Thoracic aorta (tissue), 2 donors: ENCODE data around the gene VSTM2B. TPM values are rescaled to one million over a fixed set of nuclear protein-coding genes. Genes with fewer than 3 reads are reported as not detected.

Experiments
- ATAC-seq: fragments of 150-250 bp; one replicate; pipeline ENCODE4 v1.8.0; 2017; ENCODE audit warnings: low read depth; ENCODE audit not compliant: insufficient number of reproducible peaks, low FRiP score
- DNase-seq: peaks from one replicate; pipeline ENCODE4 v3.0.0-alpha.2; 2020; ENCODE audit warnings: low spot score
- H3K27ac ChIP-seq, 2 donors: fragments of 200-600 bp; sonication (generic); 1 replicate in 1 of 2; 2 replicates in 1 of 2; pipeline ENCODE4 v1.5.1; 2016; ENCODE audit warnings: mild to moderate bottlenecking in 2 of 2, moderate library complexity in 2 of 2
- H3K27me3 ChIP-seq: fragments of 200-600 bp; sonication (generic); replicated peaks from 2 replicates; pipeline ENCODE4 v1.6.0; 2016; ENCODE audit warnings: mild to moderate bottlenecking; ENCODE audit not compliant: insufficient read depth
- H3K36me3 ChIP-seq: fragments of 200-600 bp; sonication (generic); one replicate; pipeline ENCODE4 v1.5.1; 2016
- H3K4me1 ChIP-seq, 2 donors: fragments of 200-600 bp; sonication (generic); 1 replicate in 1 of 2; 2 replicates in 1 of 2; pipeline versions ENCODE4 v1.5.1 to v1.6.0; 2016; ENCODE audit warnings: low read depth in 2 of 2, mild to moderate bottlenecking in 1 of 2; ENCODE audit not compliant: control insufficient read depth in 1 of 2
- H3K4me3 ChIP-seq: fragments of 200-600 bp; sonication (generic); 2 replicates; pipeline ENCODE4 v1.5.1; 2016; ENCODE audit warnings: mild to moderate bottlenecking
- H3K9me3 ChIP-seq: fragments of 200-600 bp; sonication (generic); 2 replicates; pipeline ENCODE4 v1.5.1; 2016
- total RNA-seq, 2 donors: library from RNA; depleted of rRNA; stranded (reverse); fragments of >200 nt; gene quantifications; one replicate each; pipeline versions ENCODE4 v1.1.0 to v1.2.3, GENCODE V29; 2016
- TF ChIP-seq, protein P1 (sequence below): fragments of 200-600 bp; sonication (generic); IDR thresholded peaks from one replicate; pipeline ENCODE4 v1.5.1; 2019; ENCODE audit warnings: antibody characterized with exemption

The VSTM2B gene
- total RNA-seq, 2 donors from 2014 or later: not detected

DNA sequence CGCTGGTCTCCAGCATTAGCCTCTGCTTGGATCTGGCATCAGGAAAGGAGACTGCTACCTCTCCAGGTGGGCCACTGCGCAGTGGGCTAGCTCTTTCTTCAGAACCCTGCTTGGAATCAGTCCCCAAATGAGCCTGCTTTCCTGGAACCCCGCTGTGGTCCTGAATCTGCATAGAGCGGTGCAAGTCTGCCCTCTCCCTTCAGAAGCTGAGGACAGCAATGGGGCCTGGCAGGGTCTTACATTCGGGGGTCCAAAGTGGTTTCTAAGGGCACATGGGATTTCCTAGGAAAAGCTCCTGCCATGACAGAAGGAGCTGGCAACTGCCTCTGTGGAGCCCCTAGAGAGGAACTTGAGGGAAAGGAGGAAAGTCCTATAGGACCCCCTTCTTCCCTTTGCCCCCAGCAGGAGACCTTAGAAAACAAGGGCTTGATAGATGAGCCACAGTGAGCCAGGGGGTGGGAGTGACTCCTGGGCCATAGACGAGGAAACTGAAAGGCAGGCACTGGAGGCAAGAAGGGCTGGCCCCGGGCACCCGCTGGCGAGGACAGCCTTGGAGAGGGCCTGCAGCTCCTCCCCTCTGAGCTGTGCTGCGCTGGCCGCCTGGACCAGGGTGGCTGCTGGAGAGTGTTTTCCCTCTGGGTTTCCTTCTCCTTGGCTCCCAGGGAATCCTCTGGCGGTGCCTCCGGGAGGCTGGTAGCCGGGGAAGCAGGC is 1.4 kb upstream of the VSTM2B start:
- H3K9me3 ChIP-seq: no peaks in the 10 kb centered on the region
- DNase-seq (no peak), ATAC-seq (no peak)
- no peak overlapping the region for H3K27ac ChIP-seq
- H3K4me1 ChIP-seq: peaks cover 0 to 31% of the 10 kb centered on the region in 2 donors
- TF ChIP-seq, protein P1, sequence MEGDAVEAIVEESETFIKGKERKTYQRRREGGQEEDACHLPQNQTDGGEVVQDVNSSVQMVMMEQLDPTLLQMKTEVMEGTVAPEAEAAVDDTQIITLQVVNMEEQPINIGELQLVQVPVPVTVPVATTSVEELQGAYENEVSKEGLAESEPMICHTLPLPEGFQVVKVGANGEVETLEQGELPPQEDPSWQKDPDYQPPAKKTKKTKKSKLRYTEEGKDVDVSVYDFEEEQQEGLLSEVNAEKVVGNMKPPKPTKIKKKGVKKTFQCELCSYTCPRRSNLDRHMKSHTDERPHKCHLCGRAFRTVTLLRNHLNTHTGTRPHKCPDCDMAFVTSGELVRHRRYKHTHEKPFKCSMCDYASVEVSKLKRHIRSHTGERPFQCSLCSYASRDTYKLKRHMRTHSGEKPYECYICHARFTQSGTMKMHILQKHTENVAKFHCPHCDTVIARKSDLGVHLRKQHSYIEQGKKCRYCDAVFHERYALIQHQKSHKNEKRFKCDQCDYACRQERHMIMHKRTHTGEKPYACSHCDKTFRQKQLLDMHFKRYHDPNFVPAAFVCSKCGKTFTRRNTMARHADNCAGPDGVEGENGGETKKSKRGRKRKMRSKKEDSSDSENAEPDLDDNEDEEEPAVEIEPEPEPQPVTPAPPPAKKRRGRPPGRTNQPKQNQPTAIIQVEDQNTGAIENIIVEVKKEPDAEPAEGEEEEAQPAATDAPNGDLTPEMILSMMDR: no peak
- H3K4me3 ChIP-seq: no peak overlapping the region
- no peaks in the 10 kb centered on the region for H3K36me3 ChIP-seq
- H3K27me3 ChIP-seq: no peaks in the 10 kb centered on the region

DNA sequence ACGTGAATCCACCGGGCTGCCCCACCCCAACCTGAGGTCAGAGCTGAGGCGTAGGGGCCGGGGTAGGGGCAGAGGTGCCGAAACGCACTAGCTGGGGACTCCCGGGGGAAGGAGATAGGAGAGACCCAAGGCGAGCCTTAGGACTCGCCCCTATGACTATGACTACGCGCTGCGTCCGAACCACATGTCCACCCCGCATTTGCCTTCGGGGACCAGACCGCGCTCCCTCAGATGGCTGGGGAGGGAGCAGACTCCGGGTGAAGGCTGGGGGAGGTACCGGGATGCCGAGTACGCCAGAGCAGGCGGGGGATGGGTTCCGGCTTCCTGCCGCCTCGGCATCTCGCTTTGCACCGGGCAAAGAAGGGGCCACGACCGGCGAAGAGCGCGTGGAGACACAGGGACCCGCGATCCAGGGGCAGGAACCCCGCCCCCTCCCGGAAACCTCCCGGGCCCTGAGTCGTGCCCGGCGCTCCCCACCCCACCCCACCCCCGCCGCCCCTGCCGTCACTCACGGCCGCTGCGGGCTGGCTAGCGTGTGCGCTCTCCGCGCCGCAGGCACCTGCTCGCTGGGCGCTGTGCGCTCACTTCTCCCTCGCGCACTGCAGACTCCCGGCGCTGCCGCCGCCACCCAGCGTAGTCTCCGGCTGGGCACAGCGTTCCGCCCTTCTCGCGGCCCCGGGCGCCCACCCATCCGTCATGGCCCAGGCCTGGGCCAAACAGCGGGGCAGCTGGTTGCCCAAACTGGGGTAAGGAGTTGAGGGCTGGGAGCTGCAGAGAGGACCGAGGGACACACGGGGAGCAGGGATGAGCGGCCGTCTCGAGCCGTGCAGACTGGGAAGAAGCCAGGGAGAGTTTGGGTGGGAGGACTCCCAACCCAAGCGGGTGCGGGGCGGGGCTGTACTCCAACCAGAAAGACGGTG is 622 bp upstream of the VSTM2B start:
- ATAC-seq: no peak
- no peak overlapping the region for H3K27ac ChIP-seq
- no peak for DNase-seq
- H3K4me1 ChIP-seq: peaks cover 0 to 31% of the 10 kb centered on the region in 2 donors
- H3K4me3 ChIP-seq: no peak overlapping the region
- TF ChIP-seq, protein P1: no peak
- no peaks in the 10 kb centered on the region for H3K27me3 ChIP-seq
- H3K36me3 ChIP-seq: no peaks in the 10 kb centered on the region
- no peaks in the 10 kb centered on the region for H3K9me3 ChIP-seq

GRCh38 chr19:29526730-29527499 is 1.1 kb downstream of the VSTM2B start:
- H3K4me3 ChIP-seq: peak overlapping the region; percentile 21

DNA sequence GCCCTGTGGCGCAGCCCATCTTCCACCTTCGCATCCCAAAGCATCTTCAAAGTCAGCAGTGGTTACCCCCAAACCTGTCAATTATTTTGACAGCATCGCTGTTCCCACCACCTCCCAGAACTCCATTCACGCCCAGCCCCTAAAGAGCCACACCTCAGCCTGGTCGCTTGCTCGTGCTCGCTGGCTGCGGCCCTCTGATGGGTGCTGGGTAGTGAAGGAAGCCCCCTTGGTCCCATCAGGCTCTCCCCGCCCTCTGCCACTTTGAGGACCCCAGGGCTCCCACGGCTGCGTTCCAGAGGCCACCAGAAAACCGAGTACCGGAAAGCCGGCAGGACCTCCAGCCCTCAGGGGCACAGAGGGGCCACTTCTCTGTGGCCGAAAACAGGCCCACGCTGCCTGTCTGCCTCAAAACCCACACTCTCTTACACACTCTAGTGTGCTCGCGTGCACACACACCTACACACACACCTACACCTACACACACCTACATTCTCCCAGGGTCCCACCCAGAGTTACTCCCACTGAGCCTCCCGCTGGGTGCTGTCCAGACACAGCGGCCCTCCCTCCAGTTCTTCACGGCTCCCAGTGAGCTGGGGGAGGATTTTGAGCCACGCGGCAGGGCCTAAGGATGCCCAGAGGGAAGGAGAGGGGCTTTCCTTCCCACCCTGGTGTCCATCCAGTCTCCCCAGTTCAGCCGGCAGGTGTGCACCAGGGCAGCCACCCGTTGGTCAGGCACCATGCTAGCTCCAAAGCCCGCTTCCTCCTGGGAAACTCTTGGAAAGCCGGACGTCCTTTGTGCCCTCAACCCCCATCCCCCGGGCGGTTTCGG is 1.9 kb downstream of the VSTM2B start:
- ATAC-seq (no peak), DNase-seq (no peak)
- H3K4me3 ChIP-seq: no peak overlapping the region
- no peaks in the 10 kb centered on the region for H3K9me3 ChIP-seq
- no peaks in the 10 kb centered on the region for H3K27me3 ChIP-seq
- TF ChIP-seq, protein P1: no peak
- H3K4me1 ChIP-seq: peaks cover 0 to 31% of the 10 kb centered on the region in 2 donors
- no peak overlapping the region for H3K27ac ChIP-seq
- H3K36me3 ChIP-seq: no peaks in the 10 kb centered on the region

More at GRCh38 chr19:29526730-29527499, 1.1 kb downstream of the VSTM2B start:
- DNase-seq (no peak), ATAC-seq (no peak)
- Histone ChIP-seq H3K4me1 (peaks cover 0 to 31% of the 10 kb centered on the region in 2 donors), H3K36me3 (no peaks in the 10 kb centered on the region), H3K27ac (no peak overlapping the region), H3K9me3 (no peaks in the 10 kb centered on the region), H3K27me3 (no peaks in the 10 kb centered on the region)
- TF ChIP-seq, protein P1: no peak
